NB4 (cell line): ENCODE measurements around the gene NFIA.

Experiments
- POLR2A ChIP-seq: IDR thresholded peaks from 2 replicates; pipeline ENCODE4 v1.6.1; 2011; ENCODE audit warnings: mild to moderate bottlenecking; ENCODE audit not compliant: insufficient read length; ENCODE audit errors: extremely low read depth
- TF ChIP-seq, protein P1 (sequence below): IDR thresholded peaks from one replicate; pipeline ENCODE4 v1.5.1; 2012; ENCODE audit warnings: low read depth, low read length

DNA sequence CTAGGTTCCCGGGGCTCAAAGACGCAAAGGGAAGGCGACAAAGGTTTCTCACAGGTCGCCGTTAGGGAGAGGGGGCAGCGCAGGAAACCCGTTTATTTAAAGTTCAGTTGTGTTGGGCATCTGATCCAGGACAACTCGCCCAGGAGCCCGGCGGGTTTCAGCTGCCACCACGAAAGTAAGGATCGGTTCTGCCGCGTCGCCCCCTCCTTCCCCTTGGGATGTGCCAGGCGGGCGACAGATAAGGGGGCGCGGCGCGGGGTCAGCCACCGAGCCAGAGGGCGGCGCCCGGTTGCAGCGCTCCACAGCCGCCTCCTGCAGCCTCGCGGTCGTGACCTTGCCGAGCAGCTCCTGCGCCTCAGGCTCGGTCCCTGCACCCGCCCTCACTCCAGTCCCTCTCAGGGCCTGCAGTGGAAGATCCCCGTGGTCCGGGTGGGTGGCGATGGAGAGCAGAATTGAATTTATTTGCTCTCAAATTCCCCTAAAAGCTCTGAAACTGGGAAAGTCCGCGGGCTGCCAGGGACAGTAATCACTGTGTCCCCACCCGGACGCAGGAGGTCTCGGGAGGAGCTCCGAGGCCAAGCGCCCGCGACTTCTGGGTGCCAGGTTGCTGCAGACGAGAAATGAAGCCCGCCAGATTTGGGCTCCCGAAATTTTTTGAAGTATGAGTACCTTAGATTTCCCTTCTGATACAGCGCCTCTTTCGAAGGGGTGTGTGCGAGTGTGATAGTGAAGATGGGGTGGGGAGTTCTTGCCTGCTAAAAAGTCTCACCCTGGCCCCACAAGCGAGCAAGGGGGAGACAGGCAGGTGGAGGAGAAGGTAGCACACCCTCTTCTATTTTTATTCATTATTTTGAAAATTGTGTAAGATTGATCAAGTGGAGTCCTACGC is 28.4 kb upstream of the NFIA start:
- TF ChIP-seq, protein P1, sequence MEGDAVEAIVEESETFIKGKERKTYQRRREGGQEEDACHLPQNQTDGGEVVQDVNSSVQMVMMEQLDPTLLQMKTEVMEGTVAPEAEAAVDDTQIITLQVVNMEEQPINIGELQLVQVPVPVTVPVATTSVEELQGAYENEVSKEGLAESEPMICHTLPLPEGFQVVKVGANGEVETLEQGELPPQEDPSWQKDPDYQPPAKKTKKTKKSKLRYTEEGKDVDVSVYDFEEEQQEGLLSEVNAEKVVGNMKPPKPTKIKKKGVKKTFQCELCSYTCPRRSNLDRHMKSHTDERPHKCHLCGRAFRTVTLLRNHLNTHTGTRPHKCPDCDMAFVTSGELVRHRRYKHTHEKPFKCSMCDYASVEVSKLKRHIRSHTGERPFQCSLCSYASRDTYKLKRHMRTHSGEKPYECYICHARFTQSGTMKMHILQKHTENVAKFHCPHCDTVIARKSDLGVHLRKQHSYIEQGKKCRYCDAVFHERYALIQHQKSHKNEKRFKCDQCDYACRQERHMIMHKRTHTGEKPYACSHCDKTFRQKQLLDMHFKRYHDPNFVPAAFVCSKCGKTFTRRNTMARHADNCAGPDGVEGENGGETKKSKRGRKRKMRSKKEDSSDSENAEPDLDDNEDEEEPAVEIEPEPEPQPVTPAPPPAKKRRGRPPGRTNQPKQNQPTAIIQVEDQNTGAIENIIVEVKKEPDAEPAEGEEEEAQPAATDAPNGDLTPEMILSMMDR = no peak
- TF ChIP-seq POLR2A = no peak
